Mucosa of rectum (tissue), 2 donors: ENCODE data around the gene COL8A1.

Experiments
- H3K27ac ChIP-seq, 2 donors: one replicate each; pipeline ENCODE4 v1.7.0; 2013; ENCODE audit warnings: inconsistent platforms in 2 of 2, low read depth in 2 of 2, low read length in 2 of 2
- H3K27me3 ChIP-seq, 2 donors: one replicate each; pipeline ENCODE4 v1.7.0; 2013; ENCODE audit warnings: low read length in 2 of 2; ENCODE audit not compliant: control insufficient read depth in 2 of 2, insufficient read depth in 2 of 2
- H3K36me3 ChIP-seq, 2 donors: one replicate each; pipeline ENCODE4 v1.7.0; 2013; ENCODE audit warnings: low read length in 2 of 2; ENCODE audit not compliant: control insufficient read depth in 2 of 2, insufficient read depth in 2 of 2
- H3K4me1 ChIP-seq, 2 donors: one replicate each; pipeline ENCODE4 v1.7.0; 2013; ENCODE audit warnings: low read length in 2 of 2, mild to moderate bottlenecking in 1 of 2; ENCODE audit not compliant: control insufficient read depth in 2 of 2, insufficient read depth in 2 of 2
- H3K4me3 ChIP-seq, 2 donors: one replicate each; pipeline ENCODE4 v1.7.0; 2013; ENCODE audit warnings: low read length in 2 of 2
- H3K9ac ChIP-seq, 2 donors: one replicate each; pipeline ENCODE4 v1.7.0; 2013; ENCODE audit warnings: low read length in 2 of 2, low read depth in 1 of 2, mild to moderate bottlenecking in 1 of 2
- H3K9me3 ChIP-seq, 2 donors: one replicate each; pipeline ENCODE4 v1.7.0; 2013; ENCODE audit warnings: low read length in 2 of 2; ENCODE audit not compliant: control insufficient read depth in 2 of 2
- donor health status: healthy.
- donor health status: Normal muscosa, but diverticular disease.

COL8A1 gene

GRCh38 chr3:99637368-99638111 is 854 bp upstream of the COL8A1 start:
- H3K27ac ChIP-seq, result peak overlapping the region; percentile 14 to 41

DNA sequence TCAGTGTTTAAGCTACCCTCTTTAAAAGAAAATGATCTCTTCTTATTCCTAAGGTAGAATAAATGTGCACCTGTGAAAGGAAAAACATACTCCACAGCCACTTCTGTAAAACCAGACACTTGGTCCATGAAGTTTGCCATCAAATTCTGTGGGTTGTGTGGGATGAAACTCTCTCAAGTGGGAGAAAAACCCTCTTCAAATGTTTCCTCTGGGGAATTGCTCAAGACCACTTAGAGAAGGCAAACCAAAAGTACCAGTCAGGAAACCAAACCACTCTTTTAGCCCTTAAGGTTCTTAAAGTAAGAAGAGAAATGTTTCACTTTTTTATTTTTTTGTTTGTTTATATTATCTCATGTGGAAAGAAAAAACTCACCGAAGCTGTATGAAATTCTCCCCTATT is 1.2 kb downstream of the COL8A1 start:
- no peak overlapping the region for H3K9ac ChIP-seq
- H3K27ac ChIP-seq, result no peak overlapping the region
- peaks cover 13 to 33% of the 10 kb centered on the region in 2 donors for H3K27me3 ChIP-seq
- no peaks in the 10 kb centered on the region for H3K9me3 ChIP-seq
- no peaks in the 10 kb centered on the region for H3K36me3 ChIP-seq
- no peaks in the 10 kb centered on the region for H3K4me1 ChIP-seq
- no peak overlapping the region for H3K4me3 ChIP-seq

More at GRCh38 chr3:99637368-99638111, 854 bp upstream of the COL8A1 start:
- Histone ChIP-seq H3K4me1 (no peaks in the 10 kb centered on the region), H3K9me3 (no peaks in the 10 kb centered on the region), H3K9ac (peak overlapping the region in 1 of 2 donors; percentile 23), H3K27me3 (peaks cover 13 to 33% of the 10 kb centered on the region in 2 donors), H3K36me3 (no peaks in the 10 kb centered on the region), H3K4me3 (peak overlapping the region; percentile 51 to 56)

GRCh38 chr3:99640214-99640851 is 1.9 kb downstream of the COL8A1 start:
- Histone ChIP-seq H3K27me3 (peaks cover 13 to 33% of the 10 kb centered on the region in 2 donors), H3K9me3 (no peaks in the 10 kb centered on the region), H3K36me3 (no peaks in the 10 kb centered on the region), H3K27ac (no peak overlapping the region), H3K9ac (no peak overlapping the region), H3K4me1 (no peaks in the 10 kb centered on the region), H3K4me3 (no peak overlapping the region)

- H3K4me1 ChIP-seq, result no peaks in the 10 kb centered on the region
- no peak overlapping the region for H3K4me3 ChIP-seq
- H3K9ac ChIP-seq, result no peak overlapping the region
- H3K27me3 ChIP-seq, result peaks cover 16 to 28% of the 10 kb centered on the region in 2 donors
- H3K27ac ChIP-seq, result no peak overlapping the region
- no peaks in the 10 kb centered on the region for H3K9me3 ChIP-seq
- H3K36me3 ChIP-seq, result no peaks in the 10 kb centered on the region
Measured at GRCh38 chr3:99641480-99641879, 3.1 kb downstream of the COL8A1 start.

DNA sequence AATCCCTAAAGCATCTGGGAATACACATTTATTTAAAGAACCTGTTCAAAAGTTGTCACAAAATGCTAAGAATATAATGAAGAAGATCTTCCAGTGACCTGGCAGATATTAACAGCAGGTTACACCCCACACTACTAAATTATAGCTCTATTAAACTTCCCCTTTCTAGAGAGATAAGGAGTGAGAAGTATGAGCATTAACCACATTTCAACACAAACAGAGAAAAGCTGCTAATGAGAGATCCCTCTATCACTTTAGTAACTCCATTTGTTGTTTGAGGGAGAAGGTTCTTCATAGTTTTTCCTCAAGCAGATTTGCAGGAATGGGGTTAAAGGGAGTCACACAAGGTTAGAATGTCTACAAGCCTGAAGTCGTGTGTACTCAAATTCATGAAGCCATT is 3.6 kb downstream of the COL8A1 start:
- H3K9me3 ChIP-seq, result no peaks in the 10 kb centered on the region
- H3K4me3 ChIP-seq, result no peak overlapping the region
- peaks cover 16 to 23% of the 10 kb centered on the region in 2 donors for H3K27me3 ChIP-seq
- no peaks in the 10 kb centered on the region for H3K4me1 ChIP-seq
- H3K9ac ChIP-seq, result no peak overlapping the region
- H3K36me3 ChIP-seq, result no peaks in the 10 kb centered on the region
- H3K27ac ChIP-seq, result no peak overlapping the region

DNA sequence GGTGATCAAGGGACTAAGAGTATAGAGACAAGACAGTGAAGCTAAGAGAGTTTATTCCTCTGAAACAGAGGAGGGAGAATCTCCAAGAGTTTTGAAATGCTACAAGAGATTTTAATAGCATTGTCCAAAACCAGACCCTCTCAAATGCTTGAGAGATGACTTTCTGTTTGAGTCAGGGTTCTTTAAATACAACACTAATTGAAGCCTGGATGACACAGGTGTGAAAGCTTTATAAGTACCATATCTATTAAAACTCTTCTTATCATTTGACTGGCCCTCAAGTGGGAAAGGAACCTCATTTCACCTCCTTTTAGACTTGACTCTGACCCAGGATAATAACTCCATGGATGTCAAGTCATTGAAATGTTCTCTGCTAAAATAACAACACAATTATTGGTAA is 5.6 kb downstream of the COL8A1 start:
- H3K9ac ChIP-seq, result no peak overlapping the region
- H3K4me1 ChIP-seq, result peaks cover 0 to 6% of the 10 kb centered on the region in 2 donors
- H3K36me3 ChIP-seq, result no peaks in the 10 kb centered on the region
- no peaks in the 10 kb centered on the region for H3K9me3 ChIP-seq
- no peak overlapping the region for H3K27ac ChIP-seq
- H3K27me3 ChIP-seq, result peaks cover 5 to 8% of the 10 kb centered on the region in 2 donors
- H3K4me3 ChIP-seq, result no peak overlapping the region

DNA sequence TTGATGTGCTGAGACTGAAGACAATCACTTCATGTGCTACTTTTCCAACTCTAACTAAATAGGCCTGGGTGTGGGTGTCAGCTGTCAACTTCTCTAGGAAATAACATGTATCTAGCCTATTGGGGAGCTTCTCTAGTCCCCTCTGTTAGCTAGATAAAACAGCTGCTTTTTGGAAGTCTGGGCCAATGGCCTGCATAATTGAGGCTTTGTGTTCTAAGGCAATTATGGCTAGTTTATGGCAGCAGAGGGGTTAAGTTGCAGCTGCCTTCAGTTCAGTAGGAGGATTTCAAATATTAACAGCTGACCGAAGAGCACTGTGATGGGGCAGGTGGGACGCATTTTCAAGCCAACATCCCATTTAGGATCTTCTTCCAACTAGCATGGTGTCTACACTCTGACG is 6.4 kb downstream of the COL8A1 start:
- Histone ChIP-seq H3K9ac (no peak overlapping the region), H3K4me1 (peaks cover 0 to 6% of the 10 kb centered on the region in 2 donors), H3K27me3 (peaks cover 0 to 6% of the 10 kb centered on the region in 2 donors), H3K27ac (no peak overlapping the region), H3K36me3 (no peaks in the 10 kb centered on the region), H3K4me3 (no peak overlapping the region), H3K9me3 (no peaks in the 10 kb centered on the region)

DNA sequence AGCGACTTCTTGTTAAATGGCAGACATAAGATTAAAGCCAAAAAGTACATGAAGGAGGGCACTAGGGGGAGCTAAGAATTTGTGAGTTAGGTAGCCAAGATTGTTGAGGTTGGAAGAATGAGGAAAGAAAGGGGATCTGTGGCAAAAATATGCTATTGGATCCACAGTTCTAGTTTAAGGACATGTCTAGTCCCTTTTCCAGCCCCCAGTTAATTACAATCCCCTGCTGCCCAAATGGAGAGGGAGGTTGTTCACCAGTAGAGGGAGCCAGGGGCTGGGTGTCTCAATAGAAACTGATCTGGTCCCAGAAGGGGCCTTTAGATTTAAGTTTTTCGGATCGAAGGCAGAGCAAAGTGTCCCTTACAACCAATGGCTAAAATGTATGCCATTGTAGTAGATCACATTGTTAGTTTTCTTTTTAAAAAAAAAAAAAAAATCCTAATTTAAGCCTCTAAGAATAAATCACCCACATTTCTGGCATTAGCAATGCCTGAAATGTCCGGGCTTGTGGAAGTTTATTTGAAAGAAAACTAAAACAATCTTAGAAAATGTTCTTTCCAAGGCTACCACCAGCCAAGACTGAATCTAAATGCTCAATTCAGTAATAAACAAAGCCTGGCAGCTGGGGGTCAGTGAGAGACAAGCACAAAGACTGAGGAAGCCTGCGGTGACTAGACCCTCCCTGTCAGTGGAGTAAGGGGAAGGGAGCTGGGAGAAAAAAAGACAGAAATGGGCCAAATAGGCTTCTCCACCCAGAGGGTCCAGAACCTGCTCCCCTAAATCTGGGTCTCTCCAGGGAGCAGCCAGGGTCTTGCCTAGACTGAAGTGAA is 7.1 kb downstream of the COL8A1 start:
- H3K27me3 ChIP-seq, result peaks cover 0 to 6% of the 10 kb centered on the region in 2 donors
- H3K9ac ChIP-seq, result no peak overlapping the region
- no peaks in the 10 kb centered on the region for H3K36me3 ChIP-seq
- H3K27ac ChIP-seq, result no peak overlapping the region
- peaks cover 0 to 6% of the 10 kb centered on the region in 2 donors for H3K4me1 ChIP-seq
- no peak overlapping the region for H3K4me3 ChIP-seq
- H3K9me3 ChIP-seq, result no peaks in the 10 kb centered on the region

DNA sequence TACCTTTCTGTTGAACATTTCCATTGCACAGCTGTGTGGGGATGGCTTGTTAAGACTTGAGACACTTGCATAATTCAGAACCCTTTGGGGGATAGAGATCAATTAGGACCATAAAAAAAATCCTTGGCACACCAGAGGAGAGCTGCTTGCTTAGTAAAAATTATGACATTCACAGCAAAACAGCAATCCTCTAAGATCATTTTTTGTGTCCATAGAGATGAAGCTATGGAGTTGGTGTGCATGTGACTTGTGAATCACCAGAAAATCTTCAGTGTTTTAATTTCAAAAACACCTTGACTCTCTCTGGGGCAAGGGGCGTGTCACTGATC is 7.7 kb downstream of the COL8A1 start:
- Histone ChIP-seq H3K36me3 (no peaks in the 10 kb centered on the region), H3K27me3 (peaks cover 0 to 6% of the 10 kb centered on the region in 2 donors), H3K9ac (no peak overlapping the region), H3K9me3 (no peaks in the 10 kb centered on the region), H3K4me3 (no peak overlapping the region), H3K27ac (no peak overlapping the region), H3K4me1 (peaks cover 0 to 6% of the 10 kb centered on the region in 2 donors)

- Histone ChIP-seq H3K9me3 (no peaks in the 10 kb centered on the region), H3K9ac (no peak overlapping the region), H3K4me1 (peaks cover 0 to 6% of the 10 kb centered on the region in 2 donors), H3K27me3 (peaks cover 0 to 4% of the 10 kb centered on the region in 2 donors), H3K4me3 (no peak overlapping the region), H3K27ac (no peak overlapping the region), H3K36me3 (no peaks in the 10 kb centered on the region)
Measured at GRCh38 chr3:99647081-99647480, 8.7 kb downstream of the COL8A1 start.
